Globus pallidus (tissue), 1 donor: ENCODE results near the gene CCS.
"Not testable (repeated sequence)": the region's sequence is repeated elsewhere in the genome, so short reads cannot be mapped to it uniquely, and the experiment has no call there.

Experiments
- DNase-seq: peaks from one replicate; pipeline ENCODE4 v3.0.0-alpha.2; 2015; ENCODE audit warnings: low spot score

The CCS gene

GRCh38 chr11:66592457-66593302, at the start of gene CCS, which contains the start of gene CCDC87:
Gene CCS (plus strand): TSS chr11:66593185. CDS start chr11:66593262, 77 bp downstream.
Gene CCDC87 (minus strand): TSS chr11:66593063. CDS start chr11:66593015, 48 bp downstream.
- DNase-seq: peak; percentile 93

GRCh38 chr11:66543263-66544107, 49.5 kb upstream of the CCS start:
- DNase-seq: no peak

GRCh38 chr11:66544952-66545351, 48.0 kb upstream of the CCS start:
- DNase-seq: not testable (repeated sequence)

- DNase-seq: peak; percentile 97
These were observed 47.2 kb upstream of the CCS start, which contains the start of gene ZDHHC24 for GRCh38 chr11:66545701-66546367. Gene ZDHHC24 (minus strand): TSS chr11:66546048. CDS start chr11:66546003, 45 bp downstream.

GRCh38 chr11:66546368-66546965, 46.5 kb upstream of the CCS start, which contains the start of gene ACTN3:
Gene ACTN3 (plus strand): TSS chr11:66546903. CDS start chr11:66546938, 35 bp downstream.
- no peak for DNase-seq

- DNase-seq: no peak
These were observed 45.9 kb upstream of the CCS start for GRCh38 chr11:66546966-66547661.

- DNase-seq: no peak
These were observed 45.3 kb upstream of the CCS start for GRCh38 chr11:66547662-66548009.

GRCh38 chr11:66548041-66548440, 44.9 kb upstream of the CCS start:
- no peak for DNase-seq

GRCh38 chr11:66548774-66549630, 44.0 kb upstream of the CCS start:
- DNase-seq: no peak

- DNase-seq: no peak
These were observed 43.3 kb upstream of the CCS start for GRCh38 chr11:66549696-66550095.

GRCh38 chr11:66550887-66551286, 42.1 kb upstream of the CCS start:
- no peak for DNase-seq

GRCh38 chr11:66554602-66555001, 38.4 kb upstream of the CCS start:
- DNase-seq: no peak

- no peak for DNase-seq
These were observed 37.6 kb upstream of the CCS start for GRCh38 chr11:66555416-66555815.

GRCh38 chr11:66556086-66556485, 36.9 kb upstream of the CCS start:
- no peak for DNase-seq

GRCh38 chr11:66557733-66558326, 35.2 kb upstream of the CCS start:
- DNase-seq: no peak

GRCh38 chr11:66559142-66559865, 33.7 kb upstream of the CCS start:
- DNase-seq: no peak

- DNase-seq: no peak
These were observed 32.9 kb upstream of the CCS start for GRCh38 chr11:66559866-66560676.
